ENCODE data around the gene IGF1R. TPM values are rescaled to one million over a fixed set of nuclear protein-coding genes. Genes with fewer than 3 reads are reported as not detected.
A peak's percentile ranks its signal among the peaks of the same experiment; 100 is the strongest.

IGF1R gene
- total and polyA plus RNA-seq, 2 of the 13 experiments (the other 11 are each of a cell fraction or from before 2014, with no cell fraction given), result 15.9 to 18.4 TPM

- TF ChIP-seq NONO (IDR thresholded peaks at IDR 0.05) (no peak), NONO (CRISPR knock-in tag; conservative IDR thresholded peaks at IDR 0.05) (peak; percentile 59), DPF2 (CRISPR knock-in tag; IDR thresholded peaks at IDR 0.05; ENCODE audit: borderline replicate concordance, low read depth) (no peak), ZNF121 (CRISPR knock-in tag; IDR thresholded peaks at IDR 0.05) (peak; percentile 88), ZNF749 (CRISPR knock-in tag; IDR thresholded peaks at IDR 0.05; ENCODE audit: borderline replicate concordance) (peak; percentile 70; the same call in 1 of the 2 replicates), BORCS8-MEF2B (CRISPR knock-in tag; IDR thresholded peaks at IDR 0.05) (peak; percentile 86; the same call in 1 of the 2 replicates), ZNF709 (CRISPR knock-in tag; IDR thresholded peaks at IDR 0.05) (peak; percentile 92), ZNF431 (CRISPR knock-in tag; IDR thresholded peaks at IDR 0.05; ENCODE audit: borderline replicate concordance, low read depth) (peak; percentile 69; the same call in 1 of the 2 replicates), ZNF724P (CRISPR knock-in tag; IDR thresholded peaks at IDR 0.05; ENCODE audit: borderline replicate concordance) (peak; percentile 80; the same call in 1 of the 2 replicates)
- TF ChIP-seq, protein P1, sequence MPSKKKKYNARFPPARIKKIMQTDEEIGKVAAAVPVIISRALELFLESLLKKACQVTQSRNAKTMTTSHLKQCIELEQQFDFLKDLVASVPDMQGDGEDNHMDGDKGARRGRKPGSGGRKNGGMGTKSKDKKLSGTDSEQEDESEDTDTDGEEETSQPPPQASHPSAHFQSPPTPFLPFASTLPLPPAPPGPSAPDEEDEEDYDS (CRISPR knock-in tag; IDR thresholded peaks at IDR 0.05), result no peak
Observed at GRCh38 chr15:98647026-98647773, 1.1 kb upstream of the IGF1R start (continued).

GRCh38 chr15:98648654-98649471 lies 524 bp downstream of the IGF1R start:
- Histone ChIP-seq H3K36me3 (replicated peaks in 1 of 2; ENCODE audit: control insufficient read depth in 1 of 2, insufficient read depth in 2 of 2, low read length in 2 of 2) (no peaks in the 10 kb centered on the region), H3K4me1 (ENCODE audit: insufficient read depth, low read length) (peaks cover 30% of the 10 kb centered on the region), H3K9me3 (ENCODE audit: low read length) (no peaks in the 10 kb centered on the region), H3K9ac (ENCODE audit: insufficient read depth, low read depth, low read length) (peak overlapping the region; percentile 87), H3K4me3 (replicated peaks in 1 of 3; ENCODE audit: insufficient read depth in 1 of 3, low read depth in 2 of 3, low read length in 3 of 3) (peak overlapping the region; percentile 83 to 94 (median 91)), H4K20me1 (ENCODE audit: insufficient read depth, low read length) (peaks cover 26% of the 10 kb centered on the region), H3K4me2 (ENCODE audit: low read depth, low read length) (peak overlapping the region; percentile 92), H3K79me2 (ENCODE audit: insufficient read depth, low read length) (peaks cover 48% of the 10 kb centered on the region), H3K27me3 (ENCODE audit: control insufficient read depth in 1 of 2, insufficient read depth in 2 of 2, low read length in 2 of 2) (peaks cover 0 to 16% of the 10 kb centered on the region in 2 experiments; a peak in 4 of 5 replicates), H2AFZ (ENCODE audit: low read length) (no peak overlapping the region), H3K27ac (ENCODE audit: extremely low read length, insufficient read depth, low read length) (peak overlapping the region; percentile 85)
- intact Hi-C loops (cut with micrococcal nuclease; ENCODE audit: unreplicated experiment), result loop anchor here (2.0 kb wide), 1 partner anchor 130 kb away; no protein-coding TSS in a partner anchor
- 2% methylated on average over 36 of the region's 121 CpGs for WGBS (ENCODE audit: low lambda C conversion rate)
- TSS peak; percentile 34 for BruUV-seq (replicated peaks)
- FAIRE-seq, result no peak
- POLR2A ChIA-PET, result interaction anchor here (0.8 to 2.2 kb wide), 2 partner anchors 22 to 135 kb away, joined by 5 read pairs; no protein-coding TSS in a partner anchor
- in situ Hi-C loops (cut with HindIII; ENCODE audit: extremely low pct_ligation_motif_present, low pct_unique_long_range_greater_than_20kb), result no loop called here
- DNase-seq (ENCODE audit: low spot score), result no peak
- ATAC-seq, result no peak
- CTCF ChIA-PET (ENCODE audit: low intra/inter-chr PET ratio, low total read pairs), result interaction anchor here (0.7 kb wide), 1 partner anchor 38 kb away, joined by 3 read pairs; no protein-coding TSS in a partner anchor
- TF ChIP-seq NR2F1 (CRISPR knock-in tag; IDR thresholded peaks at IDR 0.05), result no peak
- TF ChIP-seq ZFX (CRISPR knock-in tag; IDR thresholded peaks at IDR 0.05; ENCODE audit: low read depth), result peak; percentile 4; the same call in 1 of the 2 replicates
- peak; percentile 42; the same call in 1 of the 2 replicates for TF ChIP-seq ZFY (CRISPR knock-in tag; IDR thresholded peaks at IDR 0.05)
- TF ChIP-seq GABPB1 (CRISPR knock-in tag; IDR thresholded peaks at IDR 0.05), result peak; percentile 52; the same call in 1 of the 2 replicates
- TF ChIP-seq ZNF563 (CRISPR knock-in tag; IDR thresholded peaks at IDR 0.05), result 0 out of 2 replicates have a peak, but pooled peaks have one; percentile 27
- TF ChIP-seq PATZ1 (CRISPR knock-in tag; IDR thresholded peaks at IDR 0.05), result 0 out of 2 replicates have a peak, but pooled peaks have one; percentile 16
- no peak for TF ChIP-seq ZNF720 (CRISPR knock-in tag; IDR thresholded peaks at IDR 0.05)
- TF ChIP-seq MXI1 (IDR thresholded peaks at IDR 0.05; ENCODE audit: borderline replicate concordance, low read depth, low read length), result peak; percentile 12; the same call in 1 of the 3 replicates
- TF ChIP-seq ZNF263 (CRISPR knock-in tag; IDR thresholded peaks at IDR 0.05), result peak; percentile 86
